Measurements from ENCODE around the gene FRYL.
"Not testable (repeated sequence)": the region's sequence is repeated elsewhere in the genome, so short reads cannot be mapped to it uniquely, and the experiment has no call there.

Gene FRYL

DNA sequence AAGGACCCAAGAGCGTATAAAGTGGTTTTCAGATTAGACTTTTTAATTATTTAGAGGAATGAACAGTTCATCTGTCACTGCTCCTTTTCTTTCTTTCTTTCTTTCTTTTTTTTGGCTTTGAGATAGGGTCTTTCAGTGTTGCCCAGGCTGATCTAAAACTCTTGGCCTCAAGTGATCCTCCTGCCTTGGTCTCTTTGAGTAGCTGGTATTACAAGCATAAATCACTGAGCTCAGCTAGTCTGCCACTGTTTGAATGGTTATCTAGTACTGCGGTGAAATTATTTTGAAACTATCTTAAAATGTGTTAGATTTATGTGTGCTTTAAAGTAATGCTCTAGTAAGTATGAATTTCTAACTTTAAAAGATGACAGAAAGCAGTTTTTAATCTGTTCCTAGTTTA lies 6.5 kb upstream of the FRYL start:
- no peak for DNase-seq (ENCODE audit: extremely low read depth in 1 of 2, low read depth in 1 of 2)

DNA sequence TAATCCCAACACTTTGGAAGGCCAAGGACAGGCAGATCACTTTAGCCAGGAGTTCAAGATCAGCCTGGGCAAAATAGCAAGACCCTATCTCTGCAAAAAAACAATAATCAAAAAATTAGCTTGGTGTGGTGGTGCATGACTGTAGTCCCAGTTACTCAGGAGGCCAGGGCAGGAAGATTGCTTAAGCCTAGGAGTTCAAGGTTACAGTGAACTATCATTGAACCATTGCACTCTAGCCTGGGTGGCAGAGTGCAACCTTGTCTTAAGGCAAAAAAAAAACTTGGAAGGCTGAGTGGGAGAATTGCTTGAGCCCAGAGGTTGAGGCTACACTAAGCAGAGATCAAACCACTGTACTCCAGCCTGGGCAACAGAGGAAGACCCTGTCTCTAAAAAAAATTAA lies 5.2 kb upstream of the FRYL start:
- DNase-seq (ENCODE audit: extremely low read depth in 1 of 2, low read depth in 1 of 2) = no peak

DNA sequence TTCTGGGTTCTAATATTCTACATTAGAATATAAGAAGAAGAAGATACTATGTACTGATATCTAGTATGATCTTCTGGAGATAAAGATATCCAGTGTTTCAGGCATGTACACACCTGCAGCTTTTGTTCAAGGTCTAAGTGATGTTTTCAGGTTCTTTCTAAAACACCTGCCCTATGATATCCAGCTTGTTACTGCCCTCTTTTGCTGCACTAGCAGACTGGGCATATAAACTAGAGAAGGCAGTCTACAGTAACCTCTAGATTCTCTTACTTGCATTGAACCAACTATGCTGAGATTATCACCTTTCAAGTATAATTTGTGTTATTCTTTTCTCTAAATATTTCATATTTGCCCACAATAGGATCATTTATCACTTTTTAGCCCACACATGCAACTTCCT lies 1.9 kb upstream of the FRYL start:
- DNase-seq (ENCODE audit: extremely low read depth in 1 of 2, low read depth in 1 of 2) = no peak

- DNase-seq (ENCODE audit: extremely low read depth in 1 of 2, low read depth in 1 of 2) = peak in 1 of 2 donors; percentile 26
Measured at GRCh38 chr4:48780865-48781214, 761 bp upstream of the FRYL start.

- DNase-seq (ENCODE audit: extremely low read depth in 1 of 2, low read depth in 1 of 2) = peak; percentile 25 to 46
Measured at GRCh38 chr4:48779095-48779997, 733 bp downstream of the FRYL start.

DNA sequence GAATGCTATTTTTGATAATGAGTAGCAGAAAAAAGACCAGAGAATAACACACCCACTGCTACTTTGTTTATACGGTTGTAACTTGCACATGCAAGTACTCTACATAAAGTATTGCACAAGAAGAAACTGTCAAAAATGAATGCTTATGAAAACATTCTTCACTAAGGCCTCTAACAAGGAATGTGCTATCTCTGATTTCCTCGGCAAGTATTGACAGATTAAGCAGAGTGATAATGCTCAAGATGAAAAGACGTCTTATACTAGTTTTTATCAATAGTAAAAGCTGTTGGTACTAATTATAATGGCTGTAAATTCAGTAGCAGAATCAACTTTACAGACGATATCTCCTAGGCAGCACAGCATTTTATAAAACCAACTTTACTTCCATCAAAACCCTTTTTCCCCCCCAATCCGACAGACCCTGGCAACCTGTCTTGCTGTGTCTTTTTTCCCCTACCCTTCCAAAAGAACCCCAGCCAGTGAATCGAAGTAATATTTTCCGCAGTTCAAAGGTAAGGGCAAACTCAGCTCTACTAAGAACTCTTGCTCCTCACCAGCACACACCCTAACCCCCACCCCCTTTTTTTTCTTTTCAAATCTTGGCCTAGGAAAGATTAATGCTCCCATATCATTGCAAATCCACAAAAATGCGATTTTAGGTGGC lies 1.5 kb downstream of the FRYL start:
- DNase-seq (ENCODE audit: extremely low read depth in 1 of 2, low read depth in 1 of 2) = no peak

GRCh38 chr4:48777739-48778138 lies 2.3 kb downstream of the FRYL start:
- DNase-seq (ENCODE audit: extremely low read depth in 1 of 2, low read depth in 1 of 2) = no peak

GRCh38 chr4:48774760-48775710 lies 5.0 kb downstream of the FRYL start:
- no peak for DNase-seq (ENCODE audit: extremely low read depth in 1 of 2, low read depth in 1 of 2)

GRCh38 chr4:48772556-48772955 lies 7.5 kb downstream of the FRYL start:
- DNase-seq (ENCODE audit: extremely low read depth in 1 of 2, low read depth in 1 of 2) = no peak

GRCh38 chr4:48767055-48767929 lies 12.8 kb downstream of the FRYL start:
- DNase-seq (ENCODE audit: extremely low read depth in 1 of 2, low read depth in 1 of 2) = no peak

GRCh38 chr4:48766131-48766792 lies 13.8 kb downstream of the FRYL start:
- DNase-seq (ENCODE audit: extremely low read depth in 1 of 2, low read depth in 1 of 2) = no peak

GRCh38 chr4:48762408-48762807 lies 17.7 kb downstream of the FRYL start:
- DNase-seq (ENCODE audit: extremely low read depth in 1 of 2, low read depth in 1 of 2) = no peak

- DNase-seq (ENCODE audit: extremely low read depth in 1 of 2, low read depth in 1 of 2) = no peak
Measured at GRCh38 chr4:48761286-48761685, 18.8 kb downstream of the FRYL start.

GRCh38 chr4:48758703-48759102 lies 21.4 kb downstream of the FRYL start:
- DNase-seq (ENCODE audit: extremely low read depth in 1 of 2, low read depth in 1 of 2) = not testable (repeated sequence)

GRCh38 chr4:48756689-48757220 lies 23.3 kb downstream of the FRYL start:
- DNase-seq (ENCODE audit: extremely low read depth in 1 of 2, low read depth in 1 of 2) = no peak

DNA sequence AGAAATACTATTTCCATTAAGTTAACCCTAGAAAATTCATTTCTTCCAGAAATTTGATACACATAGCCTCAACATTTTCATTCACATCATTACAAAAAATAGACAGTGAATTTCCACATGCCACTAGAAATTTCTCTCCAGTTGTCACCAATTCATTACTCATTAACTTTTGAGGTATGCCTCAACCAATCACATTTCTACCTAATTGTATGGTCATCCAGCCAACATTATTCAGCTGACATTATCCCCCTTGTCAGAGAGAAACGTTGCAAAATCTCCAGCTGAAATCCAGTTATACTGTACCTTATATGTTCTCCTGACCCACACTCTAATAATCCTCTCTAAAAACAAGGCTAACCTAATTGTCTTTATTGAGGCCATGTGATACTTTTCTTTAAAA lies 24.8 kb downstream of the FRYL start:
- DNase-seq (ENCODE audit: extremely low read depth in 1 of 2, low read depth in 1 of 2) = no peak

DNA sequence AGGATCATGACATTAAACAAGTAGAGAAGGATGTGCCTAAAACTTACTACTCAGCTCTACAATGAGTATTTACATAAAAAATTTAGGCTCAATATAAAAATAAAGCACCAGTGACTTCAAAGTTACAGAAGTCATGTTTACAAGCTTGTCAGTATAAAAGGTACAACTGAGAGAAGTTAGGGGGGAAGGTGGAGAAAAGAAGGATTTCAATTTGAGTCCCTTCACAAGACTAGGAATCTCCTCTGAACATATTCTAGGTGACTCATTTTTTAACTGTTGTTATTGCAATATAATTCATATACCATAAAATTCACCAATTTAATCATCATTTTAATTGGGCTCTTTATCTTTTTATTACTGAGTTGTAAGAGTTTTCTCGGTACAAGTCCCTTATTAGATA lies 26.9 kb downstream of the FRYL start:
- no peak for DNase-seq (ENCODE audit: extremely low read depth in 1 of 2, low read depth in 1 of 2)

- DNase-seq (ENCODE audit: extremely low read depth in 1 of 2, low read depth in 1 of 2) = no peak
Measured at GRCh38 chr4:48752726-48753125, 27.4 kb downstream of the FRYL start.

- DNase-seq (ENCODE audit: extremely low read depth in 1 of 2, low read depth in 1 of 2) = no peak
Measured at GRCh38 chr4:48752246-48752645, 27.8 kb downstream of the FRYL start.
